Ramos (cell line): ENCODE results near the gene KATNBL1.
"Not testable (repeated sequence)": the region's sequence is repeated elsewhere in the genome, so short reads cannot be mapped to it uniquely, and the experiment has no call there.

ENCODE experiments used
- in situ Hi-C: fragments of 300-500 bp; cut with MboI; formaldehyde crosslinking; loops from one replicate; pipeline ENCODE4 v1.14.3; 2022; ENCODE audit warnings: low sequenced_read_pairs; ENCODE audit not compliant: unreplicated experiment

The KATNBL1 gene

GRCh38 chr15:34203936-34204335 is 6.0 kb downstream of the KATNBL1 start:
- in situ Hi-C loops, result no loop called here

DNA sequence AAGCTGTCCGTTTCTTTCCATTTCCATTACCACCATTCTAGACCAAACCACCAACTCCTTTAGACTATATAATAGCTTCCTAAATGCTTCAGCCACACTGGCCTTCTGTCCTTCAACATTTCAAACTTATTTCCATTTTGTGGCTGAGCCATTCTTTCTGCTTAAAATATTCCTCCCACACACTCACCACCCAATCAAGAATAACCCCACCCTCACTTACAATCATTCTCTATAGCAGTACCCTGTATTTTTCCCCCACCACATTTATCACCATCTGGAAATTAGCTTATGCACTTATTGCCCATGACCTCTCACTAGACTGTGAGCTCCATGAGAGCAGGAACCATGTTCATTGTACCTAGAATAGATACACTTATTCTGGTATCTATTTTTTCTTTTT is 6.6 kb downstream of the KATNBL1 start:
- in situ Hi-C loops, result no loop called here

DNA sequence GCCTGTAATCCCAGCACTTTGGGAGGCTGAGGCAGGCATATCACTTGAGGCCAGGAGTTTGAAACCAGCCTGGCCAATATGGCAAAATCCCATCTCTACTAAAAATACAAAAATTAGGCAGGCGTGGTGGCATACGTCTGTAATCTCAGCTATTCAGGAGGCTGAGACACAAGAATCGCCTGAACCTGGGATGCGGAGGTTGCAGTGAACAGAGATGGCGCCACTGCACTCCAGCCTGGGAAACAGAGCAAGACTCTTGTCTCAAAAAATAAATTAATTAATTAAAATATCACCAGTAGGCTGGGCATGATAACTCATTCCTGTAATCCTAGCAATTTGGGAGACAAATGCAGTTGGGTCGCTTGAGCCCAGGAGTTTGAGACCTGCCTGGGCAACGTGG is 16.6 kb downstream of the KATNBL1 start:
- in situ Hi-C loops, result not testable (repeated sequence)

GRCh38 chr15:34188711-34189110 is 21.2 kb downstream of the KATNBL1 start:
- in situ Hi-C loops, result no loop called here

DNA sequence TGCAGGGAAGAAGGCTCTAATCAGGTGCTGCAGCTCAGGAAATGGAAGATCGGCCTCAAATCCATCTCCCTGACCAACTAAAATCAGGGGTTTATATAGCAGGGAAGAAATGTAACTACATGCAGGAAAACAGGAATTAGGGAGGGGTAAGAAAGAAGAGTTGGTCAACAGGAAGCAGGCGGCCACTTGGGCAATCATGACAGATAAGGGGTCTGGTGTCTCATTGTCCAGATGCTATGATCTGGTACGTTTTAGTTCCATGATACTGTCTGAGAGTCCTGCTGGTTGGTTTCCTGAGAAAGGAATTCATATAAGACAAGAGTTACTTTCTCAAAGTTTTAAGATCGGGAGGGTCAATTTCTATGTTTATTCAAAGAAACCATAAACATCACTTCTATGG is 24.2 kb downstream of the KATNBL1 start:
- in situ Hi-C loops, result no loop called here

DNA sequence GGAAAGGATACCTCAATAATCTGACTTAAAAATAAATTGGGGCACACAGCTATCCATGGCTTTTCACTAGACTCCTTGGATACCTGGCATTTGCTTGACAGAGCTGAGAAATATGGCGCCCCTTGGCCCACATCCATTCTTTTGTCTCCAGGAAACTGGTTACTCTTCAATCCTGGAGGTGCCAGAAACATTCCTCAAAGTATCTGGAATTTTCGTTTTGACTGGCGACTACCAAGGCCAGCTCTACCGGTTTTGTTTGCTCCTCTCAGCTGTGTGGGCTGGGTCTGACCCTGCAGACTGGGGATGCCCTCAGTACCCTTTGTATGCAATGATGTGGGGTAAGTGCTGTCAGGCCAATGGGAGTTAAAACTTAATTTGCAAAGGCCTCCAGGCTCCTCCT is 27.0 kb downstream of the KATNBL1 start:
- in situ Hi-C loops, result no loop called here

GRCh38 chr15:34179234-34179633 is 30.7 kb downstream of the KATNBL1 start:
- in situ Hi-C loops, result no loop called here

- in situ Hi-C loops, result not testable (repeated sequence)
These were observed 43.8 kb downstream of the KATNBL1 start for GRCh38 chr15:34165987-34166573.

DNA sequence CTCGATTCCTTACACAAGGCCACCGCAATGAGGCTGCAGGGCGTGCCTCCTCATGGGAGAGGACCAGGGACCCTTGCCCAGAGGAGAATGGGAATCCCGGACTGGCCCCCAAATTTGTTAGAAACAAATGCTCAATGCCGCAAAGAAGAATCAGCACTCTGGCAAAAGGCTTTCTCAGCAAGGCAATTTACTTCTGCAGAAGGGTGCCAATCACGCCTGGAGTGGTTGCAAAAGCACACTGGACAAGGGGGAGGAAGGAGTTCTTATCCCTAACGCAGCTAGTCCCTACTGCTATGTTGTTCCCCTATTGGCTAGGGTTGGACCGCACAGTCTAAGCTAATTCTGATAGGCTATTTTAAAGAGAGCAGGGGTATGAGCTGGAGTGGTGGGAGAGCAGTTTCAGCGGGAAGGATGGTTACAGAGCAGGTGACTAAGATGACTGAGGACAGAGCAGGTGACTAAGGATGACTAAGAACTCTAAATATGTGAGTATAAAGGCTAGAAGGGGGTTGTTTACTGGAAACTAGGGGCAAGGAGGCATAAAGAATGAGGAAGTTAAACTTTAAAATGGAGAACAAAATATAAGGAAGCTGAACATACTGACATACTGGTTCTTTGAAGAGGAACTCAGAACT is 48.5 kb downstream of the KATNBL1 start:
- in situ Hi-C loops, result no loop called here

DNA sequence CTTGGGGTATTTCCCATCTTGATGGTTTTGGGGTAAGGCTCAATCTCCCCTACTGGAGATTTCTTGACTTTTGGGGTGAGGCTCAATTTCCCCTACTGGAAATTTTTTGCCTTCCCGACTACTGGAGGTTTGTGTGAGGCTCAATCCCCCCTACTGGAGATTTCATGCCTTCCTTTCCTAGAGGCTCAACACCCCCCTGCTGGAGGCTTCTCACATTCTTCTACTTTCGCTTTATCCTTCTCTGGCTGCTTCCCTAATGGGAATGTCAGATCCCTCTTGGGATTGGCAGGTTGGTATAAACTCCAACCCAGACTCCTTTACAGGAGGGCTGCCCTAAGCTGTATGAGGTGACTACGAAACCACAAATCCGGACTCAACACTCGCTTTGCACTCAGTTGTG is 49.2 kb downstream of the KATNBL1 start:
- in situ Hi-C loops, result no loop called here

DNA sequence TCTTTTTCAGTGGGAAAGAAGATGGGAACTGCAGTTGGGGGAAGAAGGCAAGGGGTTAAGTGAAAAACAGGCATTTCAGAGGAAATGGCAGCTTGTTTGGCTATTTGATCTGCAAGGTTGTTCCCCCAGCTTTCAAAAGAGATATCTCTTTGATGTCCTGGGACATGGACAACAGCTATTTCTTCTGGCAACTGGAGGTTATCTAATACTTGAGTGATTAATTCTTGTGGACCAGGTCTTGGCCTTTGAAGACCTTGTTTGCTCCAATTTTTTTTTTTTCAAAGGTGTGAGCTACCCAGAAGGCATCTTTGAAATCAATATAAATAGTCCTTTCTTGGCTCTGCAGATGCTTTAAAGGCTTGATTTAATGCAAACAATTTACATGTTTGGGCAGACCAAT is 51.5 kb downstream of the KATNBL1 start:
- in situ Hi-C loops, result no loop called here

DNA sequence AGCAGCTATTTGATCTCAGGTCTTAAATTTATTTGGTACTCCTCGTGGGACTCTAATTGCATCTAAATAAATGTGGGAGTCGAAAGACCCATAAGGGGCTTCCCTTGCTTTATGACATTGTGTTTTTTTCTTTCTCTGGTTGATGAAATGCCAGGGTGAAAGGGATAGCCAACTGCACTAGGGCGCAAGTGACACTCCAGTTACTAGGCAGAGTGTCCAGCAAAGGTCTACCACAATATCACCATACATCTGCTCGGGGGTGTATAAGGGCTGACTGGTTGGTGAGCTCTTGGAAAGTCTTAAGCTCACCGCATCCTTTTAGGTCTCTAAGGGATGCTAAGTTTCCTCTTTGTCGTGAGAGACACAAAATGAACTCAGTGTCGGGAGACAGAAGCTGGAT is 54.0 kb downstream of the KATNBL1 start:
- in situ Hi-C loops, result no loop called here

DNA sequence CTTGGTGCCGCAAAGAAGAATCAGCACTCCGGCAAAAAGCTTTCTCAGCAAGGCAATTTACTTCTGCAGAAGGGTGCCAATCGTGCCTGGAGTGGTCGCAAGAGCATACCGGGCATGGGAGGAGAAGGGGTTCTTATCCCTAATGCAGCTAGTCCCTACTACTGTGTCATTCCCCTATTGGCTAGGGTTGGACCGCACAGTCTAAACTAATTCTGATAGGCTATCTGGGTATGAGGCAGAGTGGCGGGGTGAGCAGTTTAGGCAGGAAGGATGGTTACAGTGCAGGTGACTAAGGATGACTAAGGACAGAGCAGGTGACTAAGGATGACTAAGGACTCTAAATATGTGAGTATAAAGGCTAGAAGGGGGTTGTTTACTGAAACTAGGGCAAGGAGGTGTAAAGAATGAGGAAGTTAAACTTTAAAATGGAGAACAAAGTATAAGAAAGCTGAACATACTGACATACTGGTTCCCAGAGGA is 55.1 kb downstream of the KATNBL1 start:
- in situ Hi-C loops, result no loop called here

GRCh38 chr15:34147371-34148140 is 62.3 kb downstream of the KATNBL1 start:
- in situ Hi-C loops, result no loop called here

GRCh38 chr15:34133511-34133910 is 76.4 kb downstream of the KATNBL1 start:
- in situ Hi-C loops, result no loop called here

GRCh38 chr15:34132881-34133280 is 77.0 kb downstream of the KATNBL1 start:
- in situ Hi-C loops, result no loop called here

GRCh38 chr15:34128898-34129297 is 81.0 kb downstream of the KATNBL1 start:
- in situ Hi-C loops, result no loop called here

GRCh38 chr15:34126522-34126921 is 83.4 kb downstream of the KATNBL1 start:
- in situ Hi-C loops, result no loop called here

DNA sequence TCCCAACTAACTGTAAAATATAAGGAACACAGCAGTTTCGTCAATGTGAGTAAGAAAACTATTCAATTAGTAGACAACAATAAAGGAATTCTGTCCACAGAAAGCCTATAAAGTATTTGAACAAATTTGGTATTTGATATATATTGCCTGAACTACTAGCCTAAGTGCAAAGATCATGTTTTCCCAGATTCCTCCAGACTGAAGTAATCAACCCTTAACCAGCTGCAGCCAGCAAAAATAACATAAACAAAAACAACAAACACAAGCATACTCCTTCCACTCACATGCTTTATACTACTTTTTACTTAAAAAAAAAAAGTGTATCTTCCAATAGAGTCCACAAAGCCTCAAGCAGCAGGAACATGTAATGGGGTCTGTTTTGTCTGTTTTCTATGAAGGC is 84.0 kb downstream of the KATNBL1 start:
- in situ Hi-C loops, result no loop called here

DNA sequence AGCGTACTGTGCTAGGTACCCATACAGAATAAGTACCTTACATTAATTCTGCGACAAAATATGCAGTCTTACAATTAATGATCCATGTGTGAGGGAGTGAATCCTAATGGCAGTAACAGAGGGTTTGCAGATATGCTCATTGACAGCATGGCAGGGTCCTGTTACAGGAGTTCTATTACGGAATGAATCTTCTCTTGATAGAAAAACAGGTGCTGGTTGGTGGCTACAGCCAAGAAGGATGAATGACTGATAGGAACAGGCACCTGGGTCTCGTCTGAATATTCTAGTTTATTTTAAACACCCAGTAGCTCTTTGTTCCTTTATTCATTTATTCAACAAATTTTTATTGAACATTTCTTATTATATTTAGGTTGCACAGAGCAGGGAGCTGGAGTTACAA is 85.2 kb downstream of the KATNBL1 start:
- in situ Hi-C loops, result loop anchor here (25.0 kb wide), 1 partner anchor 238 kb away; the partner anchor contains the start of gene LPCAT4

- in situ Hi-C loops, result loop anchor here (25.0 kb wide), 1 partner anchor 240 kb away; the partner anchor contains the start of gene LPCAT4
These were observed 87.1 kb downstream of the KATNBL1 start for GRCh38 chr15:34122771-34123183.
